Neural cell (in vitro differentiated cells): Measurements from ENCODE around the gene SNRPA1.

Source experiments
- EP300 ChIP-seq: fragments of 450-650 bp; conservative IDR thresholded peaks from 2 replicates; pipeline ENCODE4 v1.6.1; 2014; ENCODE audit warnings: antibody characterized with exemption, mild to moderate bottlenecking, moderate library complexity; ENCODE audit not compliant: poor library complexity, severe bottlenecking
- MXI1 ChIP-seq: fragments of 450-650 bp; conservative IDR thresholded peaks from 2 replicates; pipeline ENCODE4 v1.6.1; 2014; ENCODE audit warnings: antibody characterized with exemption, mild to moderate bottlenecking; ENCODE audit not compliant: poor library complexity, severe bottlenecking
- POLR2AphosphoS5 ChIP-seq: IDR thresholded peaks from 2 replicates; pipeline ENCODE4 v1.6.1; 2012
- REST ChIP-seq: IDR thresholded peaks from 2 replicates; pipeline ENCODE4 v1.6.1; 2012; ENCODE audit warnings: borderline replicate concordance
- TF ChIP-seq, protein P1 (sequence below): fragments of 450-650 bp; IDR thresholded peaks from 2 replicates; pipeline ENCODE4 v1.5.1; 2014; ENCODE audit warnings: antibody characterized with exemption, mild to moderate bottlenecking, moderate library complexity; ENCODE audit not compliant: poor library complexity, severe bottlenecking

GRCh38 chr15:101309436-101310160 lies 14.6 kb upstream of the SNRPA1 start:
- TF ChIP-seq, protein P1, sequence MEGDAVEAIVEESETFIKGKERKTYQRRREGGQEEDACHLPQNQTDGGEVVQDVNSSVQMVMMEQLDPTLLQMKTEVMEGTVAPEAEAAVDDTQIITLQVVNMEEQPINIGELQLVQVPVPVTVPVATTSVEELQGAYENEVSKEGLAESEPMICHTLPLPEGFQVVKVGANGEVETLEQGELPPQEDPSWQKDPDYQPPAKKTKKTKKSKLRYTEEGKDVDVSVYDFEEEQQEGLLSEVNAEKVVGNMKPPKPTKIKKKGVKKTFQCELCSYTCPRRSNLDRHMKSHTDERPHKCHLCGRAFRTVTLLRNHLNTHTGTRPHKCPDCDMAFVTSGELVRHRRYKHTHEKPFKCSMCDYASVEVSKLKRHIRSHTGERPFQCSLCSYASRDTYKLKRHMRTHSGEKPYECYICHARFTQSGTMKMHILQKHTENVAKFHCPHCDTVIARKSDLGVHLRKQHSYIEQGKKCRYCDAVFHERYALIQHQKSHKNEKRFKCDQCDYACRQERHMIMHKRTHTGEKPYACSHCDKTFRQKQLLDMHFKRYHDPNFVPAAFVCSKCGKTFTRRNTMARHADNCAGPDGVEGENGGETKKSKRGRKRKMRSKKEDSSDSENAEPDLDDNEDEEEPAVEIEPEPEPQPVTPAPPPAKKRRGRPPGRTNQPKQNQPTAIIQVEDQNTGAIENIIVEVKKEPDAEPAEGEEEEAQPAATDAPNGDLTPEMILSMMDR, result no peak
- no peak for TF ChIP-seq EP300
- no peak for TF ChIP-seq MXI1
- no peak for TF ChIP-seq POLR2AphosphoS5
- no peak for TF ChIP-seq REST
